Heart left ventricle (tissue), 16 donors: ENCODE measurements around the gene TPX2. TPM values are rescaled to one million over a fixed set of nuclear protein-coding genes. Genes with fewer than 3 reads are reported as not detected.

Experiments
- ATAC-seq, 4 donors: fragments of 200-7000 bp; cut with Tn5 transposase; one replicate each; pipeline ENCODE4 v1.9.1; 2020 to 2022; ENCODE audit warnings: moderate library complexity in 4 of 4, mild to moderate bottlenecking in 3 of 4, moderate number of reproducible peaks in 1 of 4
- DNase-seq, 5 donors: peaks; one replicate each; pipeline ENCODE4 v3.0.0-alpha.2; 2020
- H3K27ac ChIP-seq, 12 donors: fragments of 200-600 bp; sonication (generic) in 4 of 12; one replicate each; pipeline versions ENCODE4 v1.5.0 to v1.8.0; 2016 to 2022; ENCODE audit warnings: mild to moderate bottlenecking in 2 of 12
- H3K27me3 ChIP-seq, 9 donors: fragments of 200-600 bp; sonication (generic) in 2 of 9; one replicate each; pipeline versions ENCODE4 v1.5.1 to v1.8.0; 2016 to 2022; ENCODE audit warnings: mild to moderate bottlenecking in 3 of 9
- H3K36me3 ChIP-seq, 9 donors: fragments of 200-600 bp; sonication (generic) in 2 of 9; one replicate each; pipeline versions ENCODE4 v1.5.0 to v1.8.0; 2018 to 2022; ENCODE audit warnings: mild to moderate bottlenecking in 2 of 9
- H3K4me1 ChIP-seq, 12 donors: fragments of 200-600 bp; sonication (generic) in 4 of 12; one replicate each; pipeline versions ENCODE4 v1.5.0 to v1.8.0; 2016 to 2022; ENCODE audit warnings: mild to moderate bottlenecking in 3 of 12
- H3K4me3 ChIP-seq, 12 donors: fragments of 200-600 bp; sonication (generic) in 4 of 12; one replicate each; pipeline versions ENCODE4 v1.5.0 to v1.8.0; 2017 to 2022; ENCODE audit warnings: mild to moderate bottlenecking in 9 of 12, moderate library complexity in 4 of 12
- H3K9me3 ChIP-seq, 12 donors: fragments of 200-600 bp; sonication (generic) in 4 of 12; one replicate each; pipeline versions ENCODE4 v1.5.0 to v1.8.0; 2016 to 2022; ENCODE audit warnings: mild to moderate bottlenecking in 1 of 12
- CTCF ChIP-seq, 12 donors: fragments of 200-600 bp; sonication (generic) in 4 of 12; IDR thresholded peaks; one replicate each; pipeline versions ENCODE4 v1.5.0 to v1.8.0; 2018 to 2022; ENCODE audit warnings: antibody characterized with exemption in 12 of 12, mild to moderate bottlenecking in 5 of 12
- POLR2A ChIP-seq, 2 donors: fragments of 450-650 bp; IDR thresholded peaks; one replicate each; pipeline ENCODE4 v1.6.1; 2017; ENCODE audit warnings: antibody characterized with exemption in 2 of 2, mild to moderate bottlenecking in 2 of 2, moderate library complexity in 2 of 2
- WGBS, 4 donors: extraction: QIAGEN DNeasy Blood & Tissue Kit in 2 of 4; methylation state at CpG; one replicate each; pipeline versions ENCODE4 v1.1.5 to v1.1.7; 2013 to 2018; 5-methylcytosine and 5-hydroxymethylcytosine counted together
- intact Hi-C, 10 donors: fragments of 100-400 bp; cut with DNase I; formaldehyde crosslinking; loops; one replicate each; pipeline versions ENCODE4 v1.11.1 to v1.14.2; 2022
- polyA plus RNA-seq, 2 donors: library from polyadenylated mRNA; stranded (reverse); fragments of 200-250 nt; gene quantifications; one replicate each; pipeline ENCODE4 v1.2.3, GENCODE V29; 2013
- total RNA-seq, 9 donors: library from RNA; depleted of rRNA in 2 of 9; stranded (reverse); fragments of >200 nt in 2 of 9; fragmentation: NEBNext Ultra II Directional in 3 of 9; extraction: Animal tissue kit (Norgen Biotek cat#: 25700) in 3 of 9; gene quantifications; one replicate each; pipeline versions ENCODE4 v1.1.0 to v1.2.4, GENCODE V29; 2016 to 2023
- donor health status: ischemic (EF 13 %, LVEDD 7.1; RV severe dilation, severe dysfunction).
- donor health status: healthy with polysubstance abuse.
- donor health status: DM: no; HTN: yes; CAD: no.
- donor health status: DM: no; HTN: no; CAD: no.
- donor health status: ischemic (EF 25% LVEDD 6.9; RV normal size, moderate dysfunction).
- donor health status: ischemic (EF 25% LVEDD 5.7; RV mildly dilated, moderate dysfunction).
- donor health status: healthy.
- donor health status: DM: yes; HTN: yes; CAD: no.
- donor health status: ischemic (EF 35%, LVEDD 5.7; RV mildly dilated, moderate dysfunction).
- donor health status: nonischemic (EF 11% LVEDD 7.7; RV severe dilation, severe dysfunction).
- donor health status: DM: yes; HTN: yes; CAD: no.
- donor health status: PGD.
- donor health status: ischemic (EF 29% LVEDD 5.4; RV normal size, mild dysfunction).
- donor health status: nonischemic (EF 23%, LVEDD 6.1; RV moderate dilation, normal function).

The TPX2 gene
- total and polyA plus RNA-seq, 11 donors: 0.04 to 15.2 (median 0.77) TPM

- WGBS, 4 donors: 84 to 87% (median 86%) methylated on average over 8 of the region's 8 CpGs
- Histone ChIP-seq H3K4me1 (peaks cover 0 to 31% (median 10%) of the 10 kb centered on the region in 12 donors), H3K36me3 (peaks cover 0 to under 1% (median 0%) of the 10 kb centered on the region in 9 donors), H3K27me3 (no peaks in the 10 kb centered on the region), H3K9me3 (no peaks in the 10 kb centered on the region), H3K27ac (no peak overlapping the region), H3K4me3 (no peak overlapping the region)
- no peak for DNase-seq
- intact Hi-C loops: no loop called here
- no peak for TF ChIP-seq CTCF (IDR thresholded peaks at IDR 0.05)
- TF ChIP-seq POLR2A (IDR thresholded peaks at IDR 0.05): no peak
- ATAC-seq: peak; percentile 33 to 69 (median 60)
These were observed 67.7 kb downstream of the TPX2 start for GRCh38 chr20:31806564-31807355.

GRCh38 chr20:31808481-31808880 is 69.4 kb downstream of the TPX2 start:
- intact Hi-C loops: no loop called here
- WGBS, 4 donors: 87 to 96% (median 94%) methylated on average over 3 of the region's 3 CpGs

GRCh38 chr20:31809661-31810060 is 70.6 kb downstream of the TPX2 start:
- no peak for ATAC-seq
- Histone ChIP-seq H3K9me3 (no peaks in the 10 kb centered on the region), H3K27ac (peak overlapping the region in 3 of 12 donors; percentile 29 to 79 (median 56)), H3K36me3 (no peaks in the 10 kb centered on the region), H3K27me3 (no peaks in the 10 kb centered on the region), H3K4me3 (no peak overlapping the region), H3K4me1 (peaks cover 0 to 37% (median 19%) of the 10 kb centered on the region in 12 donors)
- intact Hi-C loops: loop anchor here in 1 of 10 donors (10.0 kb wide), 1 partner anchor 145 kb away; no protein-coding TSS in a partner anchor
- TF ChIP-seq CTCF (IDR thresholded peaks at IDR 0.05) (no peak), POLR2A (IDR thresholded peaks at IDR 0.05) (no peak)
- DNase-seq: no peak
- WGBS, 4 donors: 70 to 83% (median 73%) methylated on average over 3 of the region's 3 CpGs

More at GRCh38 chr20:31808481-31808880, 69.4 kb downstream of the TPX2 start:
- Histone ChIP-seq H3K27me3 (no peaks in the 10 kb centered on the region), H3K36me3 (no peaks in the 10 kb centered on the region), H3K4me1 (peaks cover 0 to 37% (median 19%) of the 10 kb centered on the region in 12 donors), H3K4me3 (no peak overlapping the region), H3K27ac (no peak overlapping the region), H3K9me3 (no peaks in the 10 kb centered on the region)
- TF ChIP-seq CTCF (IDR thresholded peaks at IDR 0.05) (no peak), POLR2A (IDR thresholded peaks at IDR 0.05) (no peak)
- DNase-seq: no peak
- ATAC-seq: no peak

GRCh38 chr20:31811198-31811597 is 72.1 kb downstream of the TPX2 start:
- H3K27ac ChIP-seq: peak overlapping the region in 11 of 12 donors; percentile 57 to 82 (median 71)
- intact Hi-C loops: loop anchor here in 1 of 10 donors (10.0 kb wide), 1 partner anchor 146 kb away; no protein-coding TSS in a partner anchor

More at GRCh38 chr20:31811198-31811597, 72.1 kb downstream of the TPX2 start:
- no peak overlapping the region for H3K4me3 ChIP-seq
- H3K27me3 ChIP-seq: no peaks in the 10 kb centered on the region
- H3K9me3 ChIP-seq: no peaks in the 10 kb centered on the region
- peaks cover 0 to 47% (median 30%) of the 10 kb centered on the region in 12 donors for H3K4me1 ChIP-seq
- DNase-seq (no peak), ATAC-seq (no peak)
- no peak for TF ChIP-seq POLR2A (IDR thresholded peaks at IDR 0.05)
- no peak for TF ChIP-seq CTCF (IDR thresholded peaks at IDR 0.05)
- WGBS, 4 donors: 81 to 87% (median 83%) methylated on average over 4 of the region's 4 CpGs
- H3K36me3 ChIP-seq: no peaks in the 10 kb centered on the region
